Epithelial cell of esophagus (primary cell): ENCODE measurements around the gene TMEM101.
A peak's percentile ranks its signal among the peaks of the same experiment; 100 is the strongest.

ENCODE experiments used
- DNase-seq: peaks from one replicate; pipeline ENCODE4 v3.0.0; 2010; ENCODE audit warnings: low read depth
- H3K4me3 ChIP-seq: 2 replicates; pipeline ENCODE4 v1.5.1; 2011; ENCODE audit warnings: mild to moderate bottlenecking, low read length, control low read depth
- TF ChIP-seq, protein P1 (sequence below): IDR thresholded peaks from 2 replicates; pipeline ENCODE4 v1.5.1; 2011; ENCODE audit warnings: low read depth, mild to moderate bottlenecking, low read length, control low read depth, inconsistent platforms; ENCODE audit not compliant: insufficient read depth; ENCODE audit errors: missing control alignments

TMEM101 gene

DNA sequence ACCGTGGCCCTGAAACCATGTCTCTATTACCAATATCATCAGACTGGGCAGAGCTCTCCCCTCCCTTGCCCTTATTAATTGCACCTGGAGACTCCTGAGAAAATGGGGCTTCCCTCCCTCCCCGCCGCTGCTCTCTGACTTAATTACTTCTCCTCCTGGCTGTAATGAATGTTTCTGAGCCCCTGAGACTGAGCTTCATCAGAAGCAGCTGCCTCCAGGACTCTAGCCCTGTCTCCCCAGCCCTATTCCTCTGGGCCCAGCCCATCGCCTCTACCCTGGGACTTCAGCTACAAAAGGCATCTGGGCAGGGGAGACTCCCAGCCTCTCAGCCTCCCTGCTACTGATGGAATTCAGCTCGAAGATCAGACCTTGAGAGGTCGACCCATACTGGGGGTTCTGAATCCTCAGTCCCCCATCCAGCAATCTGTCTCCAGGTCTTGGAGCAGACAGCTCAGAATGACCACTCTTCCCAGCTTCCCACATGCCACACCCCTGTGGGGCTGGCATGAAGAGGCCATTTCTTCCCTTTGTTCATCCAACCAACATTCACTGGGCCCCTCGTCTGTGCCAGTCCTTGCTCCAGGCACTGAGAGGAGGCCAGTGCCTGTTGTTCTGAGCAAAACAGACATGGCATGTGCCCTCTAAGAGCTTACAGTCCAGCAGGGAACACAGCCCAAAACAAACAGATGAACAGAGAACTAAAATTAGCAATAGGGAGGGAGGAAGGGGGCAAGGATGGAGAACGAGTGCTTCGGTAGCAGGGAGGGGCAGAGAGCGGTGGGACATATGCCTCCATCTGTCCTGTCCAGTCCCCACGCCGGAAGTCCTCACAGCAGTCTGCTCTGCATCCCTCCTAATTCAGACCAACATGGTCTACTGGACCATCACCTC, 27.4 kb downstream of the TMEM101 start:
- no peak for DNase-seq
- no peak overlapping the region for H3K4me3 ChIP-seq
- TF ChIP-seq, protein P1, sequence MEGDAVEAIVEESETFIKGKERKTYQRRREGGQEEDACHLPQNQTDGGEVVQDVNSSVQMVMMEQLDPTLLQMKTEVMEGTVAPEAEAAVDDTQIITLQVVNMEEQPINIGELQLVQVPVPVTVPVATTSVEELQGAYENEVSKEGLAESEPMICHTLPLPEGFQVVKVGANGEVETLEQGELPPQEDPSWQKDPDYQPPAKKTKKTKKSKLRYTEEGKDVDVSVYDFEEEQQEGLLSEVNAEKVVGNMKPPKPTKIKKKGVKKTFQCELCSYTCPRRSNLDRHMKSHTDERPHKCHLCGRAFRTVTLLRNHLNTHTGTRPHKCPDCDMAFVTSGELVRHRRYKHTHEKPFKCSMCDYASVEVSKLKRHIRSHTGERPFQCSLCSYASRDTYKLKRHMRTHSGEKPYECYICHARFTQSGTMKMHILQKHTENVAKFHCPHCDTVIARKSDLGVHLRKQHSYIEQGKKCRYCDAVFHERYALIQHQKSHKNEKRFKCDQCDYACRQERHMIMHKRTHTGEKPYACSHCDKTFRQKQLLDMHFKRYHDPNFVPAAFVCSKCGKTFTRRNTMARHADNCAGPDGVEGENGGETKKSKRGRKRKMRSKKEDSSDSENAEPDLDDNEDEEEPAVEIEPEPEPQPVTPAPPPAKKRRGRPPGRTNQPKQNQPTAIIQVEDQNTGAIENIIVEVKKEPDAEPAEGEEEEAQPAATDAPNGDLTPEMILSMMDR = no peak

DNA sequence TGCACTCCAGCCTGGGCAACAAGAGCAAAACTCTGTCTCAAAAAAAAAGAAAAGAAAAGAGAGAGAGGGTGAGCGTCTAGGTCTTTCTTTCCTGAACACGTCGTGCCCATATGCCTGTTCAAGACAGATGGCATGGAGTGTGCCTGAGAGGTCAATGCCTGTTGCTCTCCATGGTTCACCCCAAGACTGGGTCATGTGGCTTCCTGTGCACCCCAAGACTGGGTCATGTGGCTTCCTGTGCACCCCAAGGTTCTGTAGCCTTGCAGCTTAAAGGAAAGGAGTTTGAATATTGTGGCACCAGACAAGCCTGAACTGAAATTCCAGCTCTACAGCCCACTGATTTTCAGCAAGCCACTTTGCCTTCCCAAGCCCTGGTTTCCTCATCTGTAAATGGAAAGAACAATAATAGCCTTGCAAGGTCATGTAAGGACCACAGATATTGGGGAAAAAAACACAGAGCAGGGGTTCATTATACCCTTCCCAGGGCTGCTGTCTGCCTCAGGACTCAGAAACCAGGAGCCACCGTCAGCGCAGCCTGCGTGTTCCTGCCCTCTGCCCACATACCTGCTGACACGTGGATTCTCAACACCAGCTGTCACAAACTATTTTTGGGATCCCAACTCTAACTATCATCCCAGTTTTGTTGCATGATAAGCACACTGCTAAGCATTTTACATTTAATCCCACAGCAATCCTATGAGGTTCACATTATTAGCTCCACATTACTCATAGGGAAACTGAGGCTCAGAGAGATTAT, 28.4 kb downstream of the TMEM101 start:
- TF ChIP-seq, protein P1 = no peak
- no peak for DNase-seq
- no peak overlapping the region for H3K4me3 ChIP-seq

DNA sequence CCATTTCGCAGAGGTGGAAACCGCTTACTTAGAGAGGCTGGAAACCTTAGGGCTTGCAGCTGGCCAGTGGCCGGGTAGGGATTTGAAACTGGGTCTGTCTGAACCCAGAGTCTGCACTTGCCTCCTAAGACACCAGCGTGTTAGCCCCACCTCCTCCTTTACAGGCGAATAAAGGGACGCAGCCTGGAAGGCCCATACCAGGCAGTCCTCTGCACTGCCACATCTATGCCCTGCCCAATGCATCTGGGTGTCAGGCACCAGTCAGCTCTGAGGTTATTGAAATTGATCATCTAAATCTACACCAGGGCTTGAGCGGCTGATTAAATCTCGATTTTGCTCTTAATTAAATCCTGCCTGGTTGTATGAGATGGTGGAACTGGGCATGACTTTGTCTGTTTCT, 30.2 kb downstream of the TMEM101 start:
- no peak overlapping the region for H3K4me3 ChIP-seq
- TF ChIP-seq, protein P1 = no peak
- no peak for DNase-seq

DNA sequence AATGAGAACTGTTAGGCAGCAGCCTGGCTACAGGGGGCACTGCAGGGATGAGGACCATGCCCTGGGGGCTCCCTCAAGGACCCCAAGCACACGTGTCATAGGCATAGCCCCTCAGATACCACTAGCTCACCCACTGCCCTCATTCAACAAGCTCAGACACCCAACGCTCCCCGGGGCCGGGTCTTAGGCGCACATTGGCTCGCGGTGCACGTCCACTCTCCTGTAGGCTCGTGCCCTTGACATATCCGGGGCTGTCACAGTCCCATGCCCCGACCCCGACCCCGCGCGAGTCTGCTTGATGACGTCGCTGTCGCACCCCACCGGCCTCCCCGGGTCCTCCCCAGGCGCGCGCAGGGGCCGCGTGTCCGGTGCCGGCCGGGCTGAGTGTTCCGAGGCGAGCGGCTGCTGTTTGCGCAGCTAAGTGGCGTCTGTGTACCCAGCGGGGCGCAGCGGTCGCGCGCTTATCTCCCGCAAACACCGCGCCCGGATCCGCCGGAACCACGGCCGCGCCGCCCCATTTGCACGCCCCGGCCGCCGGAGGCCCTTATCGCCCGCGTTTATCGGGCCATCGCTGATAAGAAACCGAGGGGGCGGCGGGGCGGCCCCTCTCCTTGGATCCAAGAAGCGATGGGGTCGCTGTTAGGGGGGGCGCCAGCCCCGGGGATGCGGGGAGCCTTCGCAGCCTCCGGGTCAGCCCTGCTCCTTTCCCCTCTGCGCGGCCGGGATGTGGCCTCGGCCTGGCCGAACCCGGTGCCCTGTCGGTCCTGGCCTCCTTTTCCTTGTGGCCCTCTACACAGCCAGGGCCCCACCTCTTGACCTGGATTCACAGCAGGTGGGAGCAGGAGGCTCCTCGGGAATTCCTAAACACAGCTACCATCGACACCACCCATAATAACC, 31.0 kb downstream of the TMEM101 start:
- DNase-seq = peak; percentile 21
- peak overlapping the region; percentile 34 for H3K4me3 ChIP-seq

DNA sequence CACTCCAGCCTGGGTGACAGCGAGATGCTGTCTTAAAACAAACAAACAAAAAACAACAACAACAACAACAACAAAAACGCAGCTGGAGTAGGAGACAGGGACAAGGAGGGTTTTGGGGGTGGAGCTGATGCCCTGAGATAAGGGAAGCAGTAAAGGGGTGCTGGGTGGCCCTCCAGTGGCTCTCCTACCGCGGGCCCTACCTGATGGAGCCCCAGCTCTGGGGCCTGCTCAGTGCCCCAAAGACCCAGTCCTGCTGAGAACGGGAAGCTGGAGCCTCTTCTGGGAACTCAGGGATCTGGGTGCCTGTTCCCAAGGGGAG, 31.6 kb downstream of the TMEM101 start:
- H3K4me3 ChIP-seq = no peak overlapping the region
- no peak for DNase-seq
- TF ChIP-seq, protein P1 = no peak

More for the DNA sequence above, 31.0 kb downstream of the TMEM101 start:
- TF ChIP-seq, protein P1 = peak; percentile 13

DNA sequence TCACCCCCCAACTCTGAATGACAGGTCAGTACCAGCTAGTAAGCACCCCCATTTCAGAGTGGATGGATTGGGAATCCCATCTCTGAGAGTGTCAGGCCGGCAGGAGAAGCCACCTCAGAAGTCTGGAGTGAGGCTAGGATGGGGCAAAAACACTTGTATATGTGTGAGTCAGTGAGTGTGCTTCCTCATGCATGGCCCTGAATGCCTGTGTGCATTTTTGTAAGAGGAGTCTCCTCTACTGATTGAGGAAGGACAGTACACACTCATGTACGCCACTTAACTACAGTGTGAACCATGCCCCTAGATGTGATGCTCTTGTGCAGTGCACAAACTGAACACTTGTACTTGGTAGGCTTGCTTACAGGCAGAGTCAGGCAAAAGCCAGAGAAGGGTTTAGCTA, 32.6 kb downstream of the TMEM101 start:
- TF ChIP-seq, protein P1 = no peak
- H3K4me3 ChIP-seq = no peak overlapping the region
- peak; percentile 40 for DNase-seq
